Epithelial cell of prostate (primary cell): ENCODE data around the gene ENTPD1.
A peak's percentile ranks its signal among the peaks of the same experiment; 100 is the strongest.
"Not testable (repeated sequence)": the region's sequence is repeated elsewhere in the genome, so short reads cannot be mapped to it uniquely, and the experiment has no call there.

Source experiments
- DNase-seq: peaks from one replicate; pipeline ENCODE4 v3.0.0-alpha.2; 2011; ENCODE audit warnings: low read depth, low spot score
- H3K27ac ChIP-seq: fragments of 450-650 bp; 2 replicates; pipeline ENCODE4 v1.5.1; 2017; ENCODE audit warnings: mild to moderate bottlenecking

ENTPD1 gene

GRCh38 chr10:95906677-95907455 is 150.9 kb downstream of the ENTPD1 start:
- peak overlapping the region; percentile 47 for H3K27ac ChIP-seq
- no peak for DNase-seq

GRCh38 chr10:95907456-95908253 is 151.7 kb downstream of the ENTPD1 start, which contains the start of gene CC2D2B:
Gene CC2D2B (plus strand): TSS chr10:95907975. CDS start chr10:95911324, 3,349 bp downstream.
- H3K27ac ChIP-seq = peak within 1 kb of the TSS; percentile 47
- peak; percentile 22 for DNase-seq

GRCh38 chr10:95908450-95908849 is 152.5 kb downstream of the ENTPD1 start:
- DNase-seq = no peak
- no peak overlapping the region for H3K27ac ChIP-seq

DNA sequence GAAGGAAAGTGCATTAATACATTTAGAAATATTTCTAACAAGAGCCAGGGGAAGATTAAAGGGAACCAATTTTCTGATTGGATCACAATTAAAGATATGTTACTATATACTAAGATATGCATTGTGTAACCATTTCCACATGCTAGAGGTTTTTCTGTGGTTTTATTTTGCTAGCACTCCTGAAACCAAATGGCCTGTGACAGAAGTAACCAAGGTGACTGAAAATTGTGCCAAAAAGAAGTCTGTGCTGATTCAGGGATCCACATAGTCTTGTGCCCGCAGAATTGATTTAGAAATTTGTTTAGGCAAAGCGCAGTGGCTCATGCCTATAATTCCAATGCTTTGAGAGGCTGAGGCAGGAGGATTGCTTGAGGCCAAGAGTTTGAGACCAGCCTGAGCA is 153.6 kb downstream of the ENTPD1 start:
- no peak overlapping the region for H3K27ac ChIP-seq
- no peak for DNase-seq

DNA sequence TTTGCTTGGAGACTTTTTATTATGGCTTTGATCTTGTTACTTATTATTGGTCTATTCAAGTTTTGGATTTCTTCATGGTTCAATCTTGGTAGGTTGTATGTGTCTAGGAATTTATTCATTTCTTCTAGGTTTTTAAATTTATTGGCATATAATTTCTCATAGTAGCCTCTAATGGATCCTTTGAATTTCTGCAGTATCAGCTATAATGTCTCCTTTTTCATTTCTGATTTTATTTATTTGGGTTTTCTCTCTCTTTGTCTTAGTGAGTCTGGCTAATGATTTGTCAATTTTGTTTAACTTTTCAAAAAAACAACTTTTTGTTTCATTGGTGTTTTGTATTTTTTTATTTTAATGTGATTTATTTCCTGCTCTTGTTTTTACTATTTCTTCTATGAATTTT is 160.1 kb downstream of the ENTPD1 start:
- H3K27ac ChIP-seq, DNase-seq: not testable (repeated sequence)
